Nasal cavity respiratory epithelium epithelial cell of viscerocranial mucosa (primary cell): ENCODE results near the gene DDI2. TPM values are rescaled to one million over a fixed set of nuclear protein-coding genes. Genes with fewer than 3 reads are reported as not detected.

Experiments
- total RNA-seq: library from RNA; depleted of rRNA; stranded (reverse); fragments of >200 nt; gene quantifications from 2 replicates; pipeline ENCODE4 v1.2.3, GENCODE V29; 2014

DDI2 gene
- 12.6 and 45.5 TPM in 2 replicates for total RNA-seq

DNA sequence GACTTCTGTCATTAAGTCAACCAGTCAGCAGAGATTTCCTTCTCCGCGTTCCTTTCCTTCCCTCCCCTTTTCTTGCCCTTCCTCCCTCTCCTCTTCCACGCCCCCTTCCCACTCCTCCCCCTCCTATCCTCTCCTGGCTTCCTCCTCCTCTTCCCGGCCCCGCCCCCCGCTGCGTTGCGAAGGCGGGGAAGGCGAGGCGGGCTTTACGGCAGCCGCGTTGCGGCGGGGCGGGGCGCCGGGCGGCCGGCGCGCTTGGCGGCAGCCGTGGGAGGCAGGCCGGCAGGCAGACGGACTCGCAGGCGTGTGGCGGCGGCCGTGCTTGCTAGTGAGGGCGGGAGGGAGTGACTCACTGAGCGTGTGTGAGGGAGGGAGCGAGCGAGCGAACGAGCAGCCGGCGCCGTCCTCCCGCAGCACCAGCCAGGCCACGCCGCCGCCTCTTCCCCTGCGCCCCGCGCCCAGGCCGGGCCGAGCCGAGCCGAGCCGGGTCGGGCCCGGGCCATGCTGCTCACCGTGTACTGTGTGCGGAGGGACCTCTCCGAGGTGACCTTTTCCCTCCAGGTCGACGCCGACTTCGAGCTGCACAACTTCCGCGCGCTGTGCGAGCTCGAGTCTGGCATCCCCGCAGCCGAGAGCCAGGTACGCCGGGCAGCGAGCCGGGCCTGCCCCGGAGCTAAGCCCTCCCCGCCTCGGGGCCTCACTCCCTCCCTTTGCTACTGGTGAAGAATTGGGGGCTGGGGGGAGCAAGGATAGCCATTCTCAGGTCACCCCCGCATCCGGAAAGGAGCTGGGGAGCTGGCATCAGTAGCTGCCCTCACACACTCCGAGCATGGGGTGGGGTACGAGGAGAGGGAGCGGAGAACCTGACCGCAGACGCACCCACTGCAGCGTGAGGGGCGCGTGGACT, at the start of gene DDI2:
DDI2 (plus strand) TSS at position 286 of the 904 bp plus-strand sequence; CDS start at position 499, 213 bp downstream.

DNA sequence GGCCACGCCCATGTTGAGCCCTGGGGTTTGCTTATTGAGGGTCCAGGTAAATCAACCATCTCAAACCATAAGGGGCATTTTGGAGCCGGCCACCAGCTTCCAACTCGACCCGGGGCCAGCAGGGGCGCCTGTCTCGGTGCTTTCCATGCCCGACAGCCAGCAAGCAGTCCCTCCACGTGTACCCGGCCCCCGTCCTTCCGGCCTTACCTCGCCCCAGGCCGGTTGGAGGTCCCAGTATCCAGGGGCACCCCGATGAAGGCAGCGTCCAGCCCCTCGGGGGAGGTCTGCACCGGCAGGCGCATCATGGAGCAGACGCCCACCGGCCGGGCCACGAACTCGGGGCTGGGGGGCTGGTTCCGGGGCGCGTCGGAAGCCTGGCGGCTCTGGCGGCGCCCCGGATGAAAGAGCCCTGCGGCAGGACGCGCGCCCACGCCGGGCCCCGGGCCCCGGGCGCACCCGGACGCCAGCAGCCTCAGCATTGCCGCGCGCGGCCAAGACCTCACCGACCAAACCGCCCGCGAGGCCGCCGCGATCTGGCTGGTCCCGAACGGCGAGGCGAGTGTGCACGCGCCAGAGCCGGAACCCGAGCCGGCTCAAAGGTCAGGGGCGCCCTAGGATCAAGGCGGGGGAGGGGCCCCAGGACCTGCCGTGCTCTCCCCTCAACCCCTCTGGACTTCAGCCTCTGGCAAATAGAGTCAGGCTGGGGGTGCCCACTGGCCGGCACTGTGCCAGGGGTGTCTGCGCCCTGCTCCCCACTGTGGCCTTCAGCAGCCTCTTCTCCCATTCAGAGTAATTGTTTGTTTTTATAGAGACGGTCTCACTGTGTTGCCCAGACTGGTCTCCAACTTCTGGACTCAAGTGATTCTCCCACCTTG, 32.5 kb upstream of the DDI2 start, which contains the start of gene AGMAT:
AGMAT (minus strand) TSS at position 563 of the 875 bp plus-strand sequence; CDS start at position 479, 84 bp downstream.

DNA sequence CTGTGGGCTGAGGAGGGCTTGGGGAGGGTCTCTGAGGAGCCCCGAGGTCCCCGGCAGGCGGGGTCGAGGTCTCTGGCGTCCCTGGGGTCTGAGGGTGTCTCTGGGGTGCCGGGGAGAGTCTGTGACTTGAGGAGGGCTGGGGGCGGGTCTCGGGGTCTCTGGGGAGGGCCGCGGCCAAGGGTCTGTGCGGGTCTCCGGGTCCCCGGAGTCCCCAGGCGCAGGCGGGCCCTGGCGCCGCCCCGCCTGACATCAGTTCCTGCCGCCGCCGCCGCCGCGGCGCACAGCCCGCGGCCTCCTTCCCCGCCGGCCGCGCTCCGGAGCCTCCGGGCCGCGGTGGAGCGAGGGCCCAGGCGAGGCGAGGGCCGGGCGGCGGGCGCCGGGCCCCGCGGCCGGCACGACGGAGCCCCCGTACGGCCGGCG, 66.8 kb downstream of the DDI2 start, which contains the start of gene PLEKHM2:
PLEKHM2 (plus strand) TSS at position 279 of the 420 bp plus-strand sequence. CDS start 239 bp downstream, outside the sequence.

Other genes starting within 250 kb of the DDI2 start
- 33.5 and 54.9 TPM in 2 replicates for gene EFHD2, start 207.6 kb upstream of the DDI2 start, total RNA-seq
- gene CTRC, start 179.0 kb upstream of the DDI2 start, total RNA-seq = under 0.01 TPM in 1 of 2 replicates, not detected in the other
- gene CELA2A, start 160.7 kb upstream of the DDI2 start, total RNA-seq = not detected in 2 replicates
- not detected in 2 replicates for gene CELA2B, start 141.4 kb upstream of the DDI2 start, total RNA-seq
- 3.4 and 5.6 TPM in 2 replicates for gene CASP9, start 93.2 kb upstream of the DDI2 start, total RNA-seq
- gene DNAJC16, start 90.6 kb upstream of the DDI2 start, total RNA-seq = 20.8 and 30.3 TPM in 2 replicates
- 0.93 and 1.4 TPM in 2 replicates for gene AGMAT, start 32.4 kb upstream of the DDI2 start, total RNA-seq
- 74.8 and 114 TPM in 2 replicates for gene PLEKHM2, start 66.9 kb downstream of the DDI2 start, total RNA-seq
- gene SLC25A34, start 118.8 kb downstream of the DDI2 start, total RNA-seq = 0.68 and 1.7 TPM in 2 replicates
- gene TMEM82, start 125.0 kb downstream of the DDI2 start, total RNA-seq = not detected in 2 replicates
- gene FBLIM1, start 141.3 kb downstream of the DDI2 start, total RNA-seq = 96.7 and 131 TPM in 2 replicates
- gene UQCRHL, start 190.2 kb downstream of the DDI2 start, total RNA-seq = 0.68 and 1.9 TPM in 2 replicates
- 25.6 and 63.0 TPM in 2 replicates for gene SPEN, start 230.2 kb downstream of the DDI2 start, total RNA-seq